ENCODE data around the gene RXRB.
"Not testable (repeated sequence)": the region's sequence is repeated elsewhere in the genome, so short reads cannot be mapped to it uniquely, and the experiment has no call there.

Gene RXRB

DNA sequence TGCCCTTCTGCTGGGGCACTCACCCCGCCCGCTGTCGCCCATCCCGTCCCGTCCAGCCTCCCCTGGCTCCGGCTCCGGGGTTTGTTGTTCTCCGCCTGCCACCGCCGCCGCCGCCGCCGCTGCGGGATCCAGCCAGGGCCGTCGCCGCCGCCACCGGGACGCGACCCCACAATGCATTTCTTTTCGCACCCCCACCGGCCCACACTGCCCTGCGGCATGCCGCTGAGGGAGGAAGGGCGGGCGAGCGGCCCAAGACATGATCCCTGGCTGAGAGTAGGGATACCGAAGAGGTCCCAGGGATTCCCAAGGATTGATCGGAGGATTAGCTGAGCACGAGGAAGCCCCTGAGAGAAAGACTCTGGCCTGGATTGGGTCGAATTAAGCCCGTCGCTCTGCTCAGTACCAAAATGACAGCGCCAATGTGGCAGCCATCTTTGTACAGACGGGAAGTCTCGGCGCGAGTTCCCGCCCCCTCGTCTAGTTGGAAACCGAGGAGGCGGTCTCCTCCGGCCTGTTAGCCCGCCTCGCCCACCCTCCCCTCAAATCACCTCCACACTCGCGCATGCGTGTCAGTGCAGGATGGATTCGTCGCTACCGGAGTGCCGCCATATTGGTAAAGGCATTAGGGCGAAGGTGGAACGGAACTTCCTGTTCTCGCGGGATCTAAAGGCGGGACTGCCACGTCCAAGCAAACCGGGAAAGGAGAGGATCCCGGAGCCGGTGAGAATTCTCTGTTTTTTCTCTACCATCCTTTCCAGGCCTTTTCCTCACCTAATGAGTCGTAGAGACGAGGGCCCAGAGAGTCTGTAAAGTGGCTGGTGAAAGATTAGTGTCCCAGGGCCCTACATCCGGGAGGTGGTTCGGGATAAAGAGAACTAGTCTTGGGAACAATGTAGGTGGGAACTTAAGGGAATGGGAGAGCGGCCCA lies at the start of gene RXRB, which contains the start of gene SLC39A7:
Gene RXRB, minus strand, starts transcription at position 447 of the 928 bp plus-strand sequence. Its CDS starts 189 bp downstream, at position 258.
Gene SLC39A7, plus strand, starts transcription at position 649 of the 928 bp plus-strand sequence. CDS start 379 bp downstream, outside the sequence.
- DNase-seq = peak; percentile 99

DNA sequence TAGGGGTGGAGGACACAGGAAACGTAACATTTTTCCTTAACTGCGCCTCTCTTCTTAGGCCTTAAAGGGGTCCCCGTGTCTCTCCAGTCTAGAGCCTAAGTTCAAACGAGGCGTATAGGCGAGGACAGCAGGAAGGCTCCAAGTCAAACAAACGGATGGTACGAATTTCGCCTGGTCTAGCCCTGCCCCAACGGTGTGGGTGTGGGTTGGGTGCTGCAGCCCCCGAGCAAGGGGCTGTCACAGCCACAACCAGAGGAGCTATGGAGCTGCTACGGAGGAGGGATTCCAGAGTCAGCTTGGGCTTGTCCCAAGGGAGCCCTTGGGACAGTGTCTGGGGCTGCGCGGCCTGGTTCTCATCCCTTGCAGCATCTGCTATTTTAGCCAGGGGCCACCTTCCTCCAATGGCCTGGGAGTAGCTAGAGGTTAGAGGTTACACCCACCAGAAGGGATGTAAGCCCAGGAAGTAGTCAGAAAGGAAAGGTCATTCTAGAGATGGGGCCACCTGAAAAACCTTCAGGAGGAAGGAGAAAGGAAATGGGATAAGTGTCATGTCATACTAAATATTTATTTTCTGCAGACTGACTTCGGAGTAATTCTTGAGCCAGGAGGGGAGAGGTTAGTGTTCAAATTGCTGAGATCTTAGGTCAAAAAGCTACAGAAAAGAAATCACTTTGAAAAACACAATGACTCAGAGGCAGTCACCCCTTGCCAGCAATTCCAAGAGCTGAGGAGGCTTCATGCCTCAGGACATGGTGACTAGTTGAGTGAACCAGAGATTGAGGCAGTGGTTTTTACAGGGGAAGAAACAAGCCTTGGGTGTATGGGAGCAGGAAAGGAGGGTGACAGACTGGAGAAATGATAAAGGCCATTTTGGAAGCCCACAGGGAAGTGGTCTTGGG lies 49.5 kb upstream of the RXRB start:
- DNase-seq = peak in 1 of 2 donors; percentile 4

DNA sequence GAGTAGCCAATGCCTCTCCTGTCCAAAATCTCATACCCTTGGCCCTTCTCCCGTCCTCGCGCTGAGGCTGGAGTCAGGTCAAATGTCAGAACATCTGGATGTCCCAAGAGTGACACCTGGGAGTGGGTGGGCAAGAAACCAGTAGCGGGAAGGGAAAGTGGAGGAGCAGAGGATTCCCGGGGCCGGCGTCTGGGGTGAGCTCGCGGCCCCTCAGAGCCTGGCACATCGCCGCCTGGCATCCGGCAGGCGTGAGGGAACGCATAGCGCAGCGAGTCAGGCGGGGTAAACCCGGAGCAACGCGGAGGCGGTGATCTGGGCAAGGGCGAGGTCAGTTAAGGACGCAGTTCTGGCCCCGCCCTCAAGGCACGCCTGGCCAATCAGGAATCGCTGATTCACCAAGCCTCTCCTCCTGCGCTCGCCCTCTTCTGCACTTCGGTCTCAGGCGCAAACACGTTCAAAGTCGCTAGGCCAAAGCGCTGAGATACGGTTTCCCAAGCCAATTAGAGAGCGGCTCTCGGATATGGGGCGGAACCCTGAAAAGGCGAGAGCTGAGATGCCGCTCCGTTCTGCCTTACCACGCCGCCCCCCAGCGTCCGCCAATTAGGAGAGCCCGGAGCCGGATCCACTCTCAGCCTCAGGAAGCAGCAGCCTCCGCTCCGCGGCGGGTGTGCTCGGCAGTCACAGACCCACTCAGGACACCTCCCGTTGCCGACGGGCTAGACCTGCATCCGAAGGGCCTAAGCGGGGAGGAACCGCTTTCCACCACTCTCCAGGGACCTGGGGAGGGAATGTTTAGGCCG lies 48.7 kb upstream of the RXRB start:
- peak; percentile 97 to 99 for DNase-seq

DNA sequence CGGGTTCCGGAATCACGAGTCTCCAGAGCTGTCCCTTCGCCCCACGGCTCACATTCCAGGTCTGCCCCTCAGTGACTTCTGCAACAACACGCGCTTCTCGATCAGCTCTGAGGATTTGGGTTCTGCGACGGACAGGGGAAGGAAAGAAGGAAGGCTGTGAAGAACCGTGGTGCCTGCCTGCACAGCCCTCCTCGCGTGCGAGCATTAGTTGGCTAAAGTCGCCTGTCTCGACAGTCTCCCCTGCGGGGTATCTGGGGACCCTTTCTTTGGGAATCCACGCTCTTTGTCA lies 48.1 kb upstream of the RXRB start:
- DNase-seq = peak in 1 of 2 donors; percentile 8

DNA sequence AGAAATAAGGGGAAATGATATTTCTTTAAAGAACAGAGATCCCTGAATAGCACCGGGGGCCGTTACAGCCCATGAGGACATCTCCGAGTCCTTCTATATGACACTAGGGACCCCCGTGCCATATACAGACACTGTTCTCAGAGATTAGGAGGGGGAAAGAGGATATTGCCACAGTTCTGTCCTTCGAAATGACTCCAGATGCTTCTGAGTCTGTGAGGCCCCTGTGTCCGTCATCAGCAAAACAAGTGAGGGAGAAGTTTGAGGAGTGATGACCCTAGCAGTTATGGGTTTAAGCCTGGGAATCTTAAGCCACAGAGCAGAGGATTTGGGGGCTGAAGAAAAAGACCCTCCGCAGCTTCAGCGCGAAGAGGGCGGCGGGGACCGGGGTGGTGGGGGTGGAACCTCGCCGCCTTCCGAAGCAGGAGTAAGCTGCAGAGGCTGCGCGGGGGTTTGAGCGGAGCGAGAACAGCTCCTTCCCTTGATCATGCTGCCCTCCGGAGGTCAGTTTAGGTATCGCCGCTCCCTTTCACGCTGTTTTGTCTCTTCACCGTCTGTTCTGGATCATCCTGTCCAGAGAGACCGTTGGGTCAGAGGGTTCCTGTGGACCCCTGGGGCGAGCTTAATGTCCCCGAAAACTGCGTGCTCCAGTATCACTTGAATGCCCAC lies 47.6 kb upstream of the RXRB start:
- peak; percentile 56 to 98 for DNase-seq

DNA sequence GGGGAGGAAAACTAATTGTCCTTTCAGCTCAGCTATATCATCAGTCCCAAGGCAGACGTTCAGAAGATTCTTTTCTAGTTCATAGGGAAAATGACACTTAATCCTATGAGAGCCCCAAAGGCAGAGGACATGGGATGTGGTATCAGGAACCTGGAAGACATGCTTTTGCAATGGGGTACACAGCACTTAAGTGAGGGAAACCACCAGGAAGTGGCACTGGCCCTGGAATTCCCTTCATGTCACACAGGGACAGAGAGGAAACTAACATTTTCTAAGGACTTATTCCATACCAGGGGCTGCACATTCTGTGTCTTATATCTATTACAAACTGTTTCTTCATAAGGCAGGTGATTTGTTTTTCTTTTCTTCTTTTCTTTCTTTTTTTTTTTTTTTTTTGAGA lies 43.0 kb upstream of the RXRB start:
- peak; percentile 38 to 66 for DNase-seq

DNA sequence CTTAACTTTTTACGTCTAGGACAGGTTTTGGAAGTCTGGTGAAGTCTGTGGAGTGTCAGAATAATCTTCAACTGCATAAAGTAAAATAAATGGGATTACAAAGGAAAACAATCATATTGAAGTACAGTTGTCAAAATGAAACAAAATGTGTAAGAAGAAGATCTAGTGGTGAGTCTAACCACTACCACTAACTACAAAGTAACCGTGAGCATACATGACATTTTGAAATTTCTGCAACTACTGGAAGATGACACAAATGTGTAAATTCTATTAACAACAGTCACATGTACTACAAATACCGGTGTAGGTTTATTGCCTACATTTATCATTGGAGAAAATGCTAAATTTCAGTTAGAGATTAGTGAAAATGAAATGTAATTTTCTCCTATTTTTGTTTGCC lies 41.5 kb upstream of the RXRB start:
- DNase-seq = peak in 1 of 2 donors; percentile 29

DNA sequence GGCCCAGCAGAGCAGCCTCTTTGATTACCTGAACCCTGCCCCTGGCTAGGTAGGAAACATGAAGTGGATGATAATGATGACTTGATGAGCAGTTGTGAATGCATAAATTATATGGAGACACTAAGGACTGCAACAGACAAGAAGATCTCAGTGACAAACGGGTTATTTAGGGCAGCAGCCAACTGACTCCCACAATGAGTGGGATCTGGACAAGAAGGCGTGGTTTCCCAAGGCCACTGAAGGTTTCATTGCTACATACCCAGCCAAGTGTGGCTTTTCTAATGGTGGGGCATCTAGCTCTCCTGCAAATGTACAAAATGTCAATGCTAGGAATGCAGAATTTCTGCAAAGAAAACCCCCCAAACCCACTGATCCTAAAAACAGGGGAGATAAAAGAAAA lies 37.3 kb upstream of the RXRB start:
- DNase-seq = no peak

DNA sequence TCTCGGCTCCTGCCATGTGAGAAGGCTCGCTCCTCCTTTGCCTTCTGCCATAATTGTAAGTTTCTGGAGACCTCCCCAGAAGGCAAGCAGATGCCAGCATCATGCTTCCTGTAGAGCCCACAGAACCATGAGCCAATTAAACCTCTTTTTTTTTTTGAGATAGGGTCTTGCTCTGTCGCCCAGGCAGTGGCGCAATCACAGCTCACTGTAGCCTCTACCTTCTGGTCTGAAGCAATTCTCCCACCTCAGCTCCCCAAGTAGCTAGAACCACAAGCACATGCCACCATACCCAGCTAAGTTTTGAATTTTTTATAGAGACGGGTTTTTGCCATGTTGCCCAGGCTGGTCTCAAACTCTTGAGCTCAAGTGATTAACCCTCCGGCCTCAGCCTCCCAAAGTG lies 36.4 kb upstream of the RXRB start:
- DNase-seq = no peak

DNA sequence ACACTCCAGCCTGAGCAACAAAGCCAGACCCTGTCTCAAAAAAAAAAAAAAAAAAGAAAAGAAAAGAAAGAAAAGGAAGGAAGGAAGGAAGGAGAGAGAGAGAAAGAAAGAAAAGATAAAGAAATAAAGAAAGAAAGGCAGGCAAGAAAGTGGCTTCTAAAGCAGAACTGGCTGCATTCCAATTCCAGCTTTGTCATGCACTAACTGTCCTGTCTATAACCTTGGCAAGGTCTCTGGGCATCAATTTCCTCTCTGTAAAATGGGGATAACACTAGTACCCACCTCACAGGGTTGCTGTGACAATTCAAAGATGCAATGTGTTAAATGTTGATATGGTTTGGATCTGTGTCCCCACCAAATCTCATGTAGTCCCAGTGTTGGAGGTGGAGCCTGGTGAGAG lies 35.9 kb upstream of the RXRB start:
- no peak for DNase-seq

DNA sequence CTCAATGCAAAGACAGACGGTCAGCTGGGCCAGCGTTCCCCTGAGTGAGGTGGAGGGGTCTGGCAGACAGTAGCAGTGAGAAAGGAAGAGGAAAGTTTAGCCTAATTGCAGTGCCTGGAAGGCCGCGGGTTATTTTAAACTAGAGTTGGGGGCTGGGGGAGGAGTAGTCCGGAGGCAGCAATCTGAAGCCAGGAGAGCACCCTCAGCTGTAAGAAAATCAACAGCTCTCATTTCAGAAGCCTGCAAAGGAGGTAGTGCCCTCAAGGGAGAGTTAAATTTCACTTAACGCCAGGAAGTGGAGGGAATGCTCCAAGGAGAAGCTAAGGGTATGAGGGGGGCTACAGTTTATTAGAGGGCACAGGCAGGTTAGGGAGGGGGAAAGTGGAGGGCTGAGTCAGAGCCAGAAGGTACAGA lies 34.8 kb upstream of the RXRB start:
- no peak for DNase-seq

DNA sequence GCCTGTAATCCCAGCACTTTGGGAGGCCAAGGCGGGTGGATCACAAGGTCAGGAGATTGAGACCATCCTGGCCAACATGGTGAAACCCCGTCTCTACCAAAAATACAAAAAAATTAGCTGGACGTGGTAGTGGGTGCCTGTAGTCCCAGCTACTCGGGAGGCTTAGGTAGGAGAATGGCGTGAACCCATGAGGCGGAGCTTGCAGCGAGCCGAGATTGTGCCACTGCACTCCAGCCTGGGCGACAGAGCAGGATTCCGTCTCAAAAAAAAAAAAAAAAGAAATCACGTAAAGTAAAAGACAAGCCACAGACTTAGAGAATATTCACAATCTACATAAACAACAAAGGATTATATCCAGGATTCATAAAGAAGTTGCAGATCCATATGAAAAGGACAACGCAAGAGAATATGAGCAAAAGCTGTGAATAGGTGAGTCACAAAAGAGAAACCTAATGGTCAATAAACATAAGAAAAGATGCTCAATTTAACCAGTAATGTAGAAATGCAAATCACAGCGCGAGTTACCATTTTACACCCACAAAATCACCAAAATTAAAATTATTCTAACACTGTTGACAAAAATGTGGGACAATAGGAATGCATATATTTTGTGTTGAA lies 26.1 kb upstream of the RXRB start:
- not testable (repeated sequence) for DNase-seq

DNA sequence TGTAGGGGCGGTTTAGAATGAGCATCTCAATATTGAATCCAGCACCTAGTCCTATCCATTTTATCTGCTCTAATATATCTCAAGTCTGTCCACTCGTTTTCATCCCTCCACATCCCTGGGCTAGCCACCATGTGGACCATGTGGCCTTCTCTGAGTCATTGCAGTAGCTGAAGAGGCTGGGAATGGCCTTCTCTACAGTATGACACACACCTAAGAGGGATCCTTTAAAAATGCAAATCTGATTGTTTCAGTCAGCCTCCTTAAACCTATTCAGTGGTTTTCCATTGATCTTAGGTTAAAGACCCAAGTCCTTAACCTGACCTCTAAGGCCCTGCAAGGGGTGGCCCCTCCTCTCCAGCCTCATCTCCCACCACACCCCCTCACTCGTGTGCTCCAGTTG lies 17.2 kb upstream of the RXRB start:
- no peak for DNase-seq

DNA sequence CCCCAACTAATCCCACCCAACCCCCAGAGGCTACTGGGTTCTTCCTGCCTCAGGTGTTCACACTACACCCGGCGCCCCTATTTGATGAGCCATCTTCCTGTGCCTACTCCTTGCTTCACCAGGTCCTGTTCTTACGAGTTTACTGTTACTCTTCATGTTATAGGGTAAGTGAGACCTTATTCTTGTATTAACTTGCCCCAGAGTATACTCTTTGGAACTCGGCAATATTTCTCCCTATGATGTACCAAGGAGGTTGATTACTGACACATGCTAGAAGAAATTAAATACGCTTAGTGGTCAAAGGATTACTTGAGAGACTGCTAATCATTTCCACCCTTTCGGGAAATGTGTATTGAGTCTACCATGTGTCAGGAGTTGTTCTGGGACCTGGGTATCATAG lies 16.8 kb upstream of the RXRB start:
- no peak for DNase-seq

DNA sequence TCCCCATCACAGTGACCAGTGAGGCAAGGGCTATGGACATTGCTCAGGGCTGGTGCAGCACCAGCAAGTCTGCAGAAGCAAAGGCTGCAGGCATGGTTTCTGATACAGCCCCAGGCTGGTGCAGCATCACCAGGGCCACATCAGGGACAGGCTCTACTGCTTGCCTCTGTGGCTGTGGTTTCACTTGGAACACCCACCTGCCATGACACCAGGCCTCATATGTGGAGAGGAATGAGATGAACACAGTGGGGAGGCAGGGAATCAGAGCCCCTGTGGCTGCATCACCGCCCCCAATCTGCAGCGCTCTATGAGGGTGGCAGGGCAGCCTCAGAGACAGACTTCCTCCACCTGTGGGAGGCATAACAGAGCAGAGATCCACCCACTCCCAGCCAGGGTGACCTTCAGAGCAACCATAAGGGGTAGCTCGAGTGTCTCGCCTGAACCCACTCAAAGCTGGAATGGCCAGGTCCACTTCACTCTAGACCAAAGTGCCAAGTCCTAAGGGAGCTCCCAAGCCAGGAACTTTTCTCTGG lies 15.7 kb upstream of the RXRB start:
- DNase-seq = no peak

DNA sequence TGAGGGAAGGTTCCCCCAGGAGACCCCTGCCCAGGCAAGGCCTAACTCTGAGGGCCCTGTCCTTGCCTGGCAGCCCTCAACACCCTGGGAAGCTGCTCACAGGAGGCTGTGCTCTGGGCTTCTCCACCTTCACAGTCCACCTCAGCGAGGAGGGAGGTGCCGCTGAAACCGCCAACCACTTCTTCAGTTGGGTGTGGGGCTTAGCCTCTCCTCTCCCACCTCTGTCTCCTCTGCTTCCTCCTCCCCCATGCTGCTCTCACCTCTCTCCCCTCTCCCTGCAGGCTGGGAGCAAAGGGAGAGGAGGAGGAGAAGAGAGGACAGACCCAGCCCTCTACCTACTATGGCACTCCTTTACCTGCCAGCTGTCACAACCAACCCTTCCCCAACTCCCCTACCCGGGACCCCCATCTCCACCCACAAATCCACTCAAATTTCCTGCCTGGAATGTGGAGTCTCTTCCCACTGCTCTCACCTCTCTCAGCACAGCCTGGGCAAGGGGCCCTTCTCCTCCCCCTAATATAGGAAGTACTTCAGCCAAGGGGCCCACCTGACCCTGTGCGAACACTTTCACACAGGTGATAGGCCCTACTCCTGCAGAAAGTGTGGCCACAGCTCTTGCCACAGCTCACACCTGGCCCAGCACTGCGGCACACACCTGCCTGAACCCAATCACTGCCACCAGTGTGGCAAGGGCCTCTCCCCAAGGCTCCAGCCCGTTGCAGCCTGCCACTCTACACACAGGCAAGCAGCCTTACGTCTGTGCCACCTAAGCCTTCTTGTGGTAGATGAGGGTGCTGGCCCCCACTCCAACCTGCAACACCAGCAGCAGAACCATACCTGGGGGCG lies 15.0 kb upstream of the RXRB start:
- DNase-seq = no peak

DNA sequence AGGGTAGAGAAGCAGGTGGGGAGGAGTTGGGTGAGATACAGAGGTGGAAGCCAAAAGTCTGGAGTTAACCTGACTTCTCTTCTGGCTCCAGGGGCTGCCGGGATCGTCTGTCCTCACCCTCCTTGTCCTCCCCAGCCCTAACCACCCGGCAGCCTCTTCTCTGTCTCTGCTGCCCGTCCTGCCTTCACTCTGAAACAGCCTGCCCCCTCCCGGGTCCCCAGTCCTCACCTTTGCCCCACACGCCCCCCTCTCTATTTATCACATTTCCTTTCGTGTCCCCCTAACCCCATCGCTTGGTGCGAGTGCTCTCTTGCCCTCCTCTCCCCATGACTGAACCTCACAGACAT lies 13.5 kb upstream of the RXRB start:
- no peak for DNase-seq

DNA sequence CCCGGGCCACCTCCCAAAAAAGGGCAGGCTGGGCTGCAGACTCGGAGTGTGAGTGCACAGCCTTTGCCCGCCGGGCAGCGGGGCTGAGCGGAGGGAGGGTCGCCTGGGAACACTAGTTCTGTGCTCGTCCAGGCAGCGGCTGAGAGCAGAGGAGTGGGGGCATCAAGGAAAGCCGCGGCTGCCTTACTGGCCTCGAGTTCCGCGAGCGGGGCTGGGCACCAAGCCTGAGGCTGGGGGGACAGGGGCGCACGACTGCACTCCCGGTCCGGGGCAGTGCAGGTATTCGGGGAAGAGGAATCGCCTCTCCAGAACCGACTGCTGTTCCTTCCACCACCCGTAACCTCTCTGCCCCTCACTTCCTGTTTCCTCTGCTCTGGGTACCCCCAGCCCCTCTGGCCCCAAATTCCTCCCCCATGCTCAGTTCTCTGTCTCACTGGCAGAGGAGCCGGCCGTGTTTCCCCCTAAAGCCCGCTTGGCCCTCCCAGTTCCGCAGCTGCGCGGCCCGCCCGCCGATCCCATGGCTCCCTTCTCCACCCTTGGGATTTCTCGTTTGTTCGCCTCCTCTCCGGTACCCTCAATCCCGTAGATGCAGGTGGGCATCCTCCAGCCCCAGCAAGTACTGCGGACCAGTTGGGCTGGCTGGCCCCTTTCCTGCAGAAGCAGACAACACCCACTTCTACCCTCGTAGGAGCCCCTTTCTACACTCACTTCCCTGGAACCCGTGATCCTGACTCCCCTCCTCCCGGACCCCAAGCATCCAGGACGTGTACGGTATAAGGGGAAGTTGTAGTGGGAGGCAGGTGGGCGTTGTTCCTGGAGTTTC lies 12.9 kb upstream of the RXRB start:
- DNase-seq = peak; percentile 19 to 27

DNA sequence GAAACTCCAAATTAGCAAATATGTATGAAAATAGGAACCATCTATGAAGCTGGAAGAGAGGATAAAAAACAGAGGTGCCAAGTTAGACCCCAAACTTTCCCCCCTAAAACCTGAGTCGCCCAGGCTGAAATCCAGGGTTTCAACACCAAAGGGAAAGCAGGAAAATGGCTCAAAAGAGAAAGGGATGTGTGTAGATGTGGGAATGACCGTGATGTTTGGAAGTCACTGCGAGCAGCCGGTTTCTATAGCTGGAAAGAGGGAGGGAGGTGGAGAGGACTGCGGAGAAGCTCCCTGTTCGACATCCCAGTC lies 12.3 kb upstream of the RXRB start:
- DNase-seq = no peak

All from inflammatory macrophage treated with lipopolysaccharide for 1 hour (primary cell).